Measurements from ENCODE around the gene PDLIM5.
"Not testable (repeated sequence)": the region's sequence is repeated elsewhere in the genome, so short reads cannot be mapped to it uniquely, and the experiment has no call there.

Gene PDLIM5

DNA sequence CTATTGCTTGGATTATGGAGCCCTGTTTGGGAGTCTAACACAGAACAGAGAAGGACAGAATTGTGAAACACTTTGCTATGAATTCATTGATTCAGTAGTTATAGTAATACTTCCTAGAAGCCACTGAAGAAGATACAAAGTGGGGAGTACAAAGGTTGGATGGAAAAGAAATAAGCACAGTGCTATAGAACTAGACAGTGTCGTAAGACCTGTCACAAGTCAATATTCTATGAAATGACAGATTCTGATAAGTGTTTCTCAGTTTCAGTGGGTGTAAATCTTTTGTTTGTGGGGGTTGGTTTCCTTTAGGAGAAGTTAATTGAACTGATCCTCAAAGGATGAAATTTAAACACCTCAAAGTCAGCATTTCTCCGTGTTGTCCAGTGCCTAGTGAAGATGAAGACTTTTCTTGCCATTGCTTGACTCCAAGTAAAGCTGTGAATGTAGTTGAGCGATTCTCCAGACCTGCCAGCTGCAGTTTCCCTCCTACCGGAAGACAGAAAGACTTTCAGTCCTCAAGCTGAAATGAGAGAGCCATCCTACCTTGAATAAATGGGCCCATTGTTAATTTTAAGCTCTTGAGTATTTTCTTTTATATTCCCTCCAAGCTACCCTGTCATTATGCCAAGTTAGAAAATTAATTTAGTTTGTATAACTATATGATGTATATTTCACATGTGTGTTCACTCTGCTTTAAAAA lies 7.9 kb downstream of the PDLIM5 start:
- peaks cover 2% of the 10 kb centered on the region; the same call in 1 of the 2 replicates for H3K4me1 ChIP-seq (ENCODE audit: control insufficient read depth, insufficient read depth, low read length)
- H3K9me3 ChIP-seq (ENCODE audit: control insufficient read depth, insufficient read depth, low read length): no peaks in the 10 kb centered on the region
- H3K27ac ChIP-seq (ENCODE audit: low read length): no peak overlapping the region
- H3K36me3 ChIP-seq (ENCODE audit: control insufficient read depth, insufficient read depth, low read length): no peaks in the 10 kb centered on the region
- DNase-seq (ENCODE audit: low read depth, low spot score): no peak
- H3K27me3 ChIP-seq (ENCODE audit: control insufficient read depth, insufficient read depth, low read length): no peaks in the 10 kb centered on the region
- WGBS (ENCODE audit: insufficient coverage, insufficient read length): no CpG with 5 or more reads among the region's 4 CpGs
- H3K4me3 ChIP-seq (ENCODE audit: low read length): no peak overlapping the region

DNA sequence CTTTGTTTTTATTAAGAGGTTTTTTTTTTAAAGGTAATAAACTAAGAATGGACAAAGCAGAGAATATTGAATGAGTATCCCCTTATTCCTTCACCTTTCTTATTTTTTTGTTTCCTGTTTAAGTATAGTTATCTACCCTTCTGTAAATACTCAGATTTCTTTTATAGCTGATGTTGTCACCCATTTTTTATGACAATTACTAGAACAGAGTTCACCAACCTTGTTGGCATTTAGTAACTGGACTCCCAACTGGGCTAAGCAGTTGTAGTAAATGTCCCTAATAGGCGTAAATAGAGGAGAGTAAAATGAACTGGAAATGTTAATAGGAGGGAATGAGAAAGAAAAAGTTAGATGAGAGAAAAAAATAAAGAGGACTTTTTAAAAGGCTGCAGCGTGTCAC lies 9.8 kb downstream of the PDLIM5 start:
- no peak overlapping the region for H3K4me3 ChIP-seq (ENCODE audit: low read length)

DNA sequence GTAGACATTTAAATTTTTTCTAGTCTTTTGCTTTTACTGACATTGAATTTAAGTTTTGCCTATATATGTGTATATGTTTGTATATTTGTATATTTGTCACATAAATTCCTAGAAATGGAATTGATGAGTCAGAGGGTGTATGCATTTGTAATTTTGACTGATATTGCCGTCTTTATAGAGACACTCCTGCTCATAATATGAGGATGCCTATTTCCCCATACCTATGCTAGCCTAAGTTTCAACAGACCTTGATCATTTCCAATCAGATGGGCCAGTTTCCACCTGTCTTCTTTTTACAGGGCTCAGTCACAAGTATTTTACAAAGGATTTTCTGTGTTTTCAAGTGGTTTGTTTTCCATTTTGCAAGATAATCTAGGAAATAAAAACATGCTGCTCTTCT lies 10.8 kb downstream of the PDLIM5 start:
- H3K36me3 ChIP-seq (ENCODE audit: control insufficient read depth, insufficient read depth, low read length): no peaks in the 10 kb centered on the region
- DNase-seq (ENCODE audit: low read depth, low spot score): no peak
- no peak overlapping the region for H3K4me3 ChIP-seq (ENCODE audit: low read length)
- WGBS (ENCODE audit: insufficient coverage, insufficient read length): no CpG with 5 or more reads among the region's 1 CpG
- no peak overlapping the region for H3K27ac ChIP-seq (ENCODE audit: low read length)
- peaks cover under 1% of the 10 kb centered on the region; the same call in 1 of the 2 replicates for H3K4me1 ChIP-seq (ENCODE audit: control insufficient read depth, insufficient read depth, low read length)
- no peaks in the 10 kb centered on the region for H3K9me3 ChIP-seq (ENCODE audit: control insufficient read depth, insufficient read depth, low read length)
- H3K27me3 ChIP-seq (ENCODE audit: control insufficient read depth, insufficient read depth, low read length): no peaks in the 10 kb centered on the region

More for the DNA sequence above, 9.8 kb downstream of the PDLIM5 start:
- Histone ChIP-seq H3K4me1 (ENCODE audit: control insufficient read depth, insufficient read depth, low read length) (peaks cover 2% of the 10 kb centered on the region; the same call in 1 of the 2 replicates), H3K36me3 (ENCODE audit: control insufficient read depth, insufficient read depth, low read length) (no peaks in the 10 kb centered on the region), H3K9me3 (ENCODE audit: control insufficient read depth, insufficient read depth, low read length) (no peaks in the 10 kb centered on the region), H3K27me3 (ENCODE audit: control insufficient read depth, insufficient read depth, low read length) (no peaks in the 10 kb centered on the region), H3K27ac (ENCODE audit: low read length) (no peak overlapping the region)
- no peak for DNase-seq (ENCODE audit: low read depth, low spot score)
- 100% methylated on average over 1 of the region's 2 CpGs for WGBS (ENCODE audit: insufficient coverage, insufficient read length)

DNA sequence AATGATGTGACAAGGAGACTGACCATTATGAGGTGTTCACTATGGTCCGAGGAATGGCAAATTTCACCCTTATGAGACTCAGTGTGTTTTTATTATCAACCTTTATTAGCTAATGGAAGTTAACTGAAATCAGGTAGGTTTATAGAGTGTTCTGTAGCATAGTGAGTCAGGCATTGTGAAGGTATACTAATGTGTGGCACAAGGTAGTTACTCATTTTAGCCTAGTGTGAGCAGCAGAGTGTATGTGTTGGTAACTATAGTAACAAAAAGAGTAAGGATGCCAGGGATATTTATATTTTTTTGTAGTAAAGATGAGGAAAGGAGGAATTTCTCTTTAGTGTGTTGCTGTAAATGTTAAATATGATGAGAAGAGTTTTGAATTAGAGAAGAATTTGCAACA lies 12.0 kb downstream of the PDLIM5 start:
- WGBS (ENCODE audit: insufficient coverage, insufficient read length): no CpG with 5 or more reads among the region's 1 CpG
- H3K9me3 ChIP-seq (ENCODE audit: control insufficient read depth, insufficient read depth, low read length): no peaks in the 10 kb centered on the region
- DNase-seq (ENCODE audit: low read depth, low spot score): no peak
- no peak overlapping the region for H3K27ac ChIP-seq (ENCODE audit: low read length)
- H3K36me3 ChIP-seq (ENCODE audit: control insufficient read depth, insufficient read depth, low read length): no peaks in the 10 kb centered on the region
- H3K27me3 ChIP-seq (ENCODE audit: control insufficient read depth, insufficient read depth, low read length): no peaks in the 10 kb centered on the region
- no peaks in the 10 kb centered on the region; the same call in 1 of the 2 replicates for H3K4me1 ChIP-seq (ENCODE audit: control insufficient read depth, insufficient read depth, low read length)
- H3K4me3 ChIP-seq (ENCODE audit: low read length): no peak overlapping the region

DNA sequence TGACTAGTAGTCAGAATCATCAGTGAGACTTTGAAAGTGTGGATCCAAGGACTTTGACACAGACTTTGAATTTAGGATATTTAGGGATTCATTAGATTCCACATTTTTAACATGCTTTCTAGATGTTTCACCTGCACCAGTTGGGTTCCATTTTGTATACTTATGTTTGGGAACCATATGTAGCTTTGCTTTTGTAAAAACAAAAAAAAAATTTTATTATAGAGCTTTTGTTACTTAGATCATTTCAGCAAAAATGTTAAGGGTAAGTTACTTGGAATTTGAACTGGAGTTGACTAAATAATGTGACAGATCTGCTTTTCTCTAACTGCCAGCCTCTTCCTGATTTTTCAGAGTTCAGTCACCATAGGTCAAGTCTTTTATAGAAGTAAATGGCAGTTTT lies 14.6 kb downstream of the PDLIM5 start:
- Histone ChIP-seq H3K27me3 (ENCODE audit: control insufficient read depth, insufficient read depth, low read length) (no peaks in the 10 kb centered on the region), H3K27ac (ENCODE audit: low read length) (no peak overlapping the region), H3K36me3 (ENCODE audit: control insufficient read depth, insufficient read depth, low read length) (no peaks in the 10 kb centered on the region), H3K4me1 (ENCODE audit: control insufficient read depth, insufficient read depth, low read length) (no peaks in the 10 kb centered on the region), H3K4me3 (ENCODE audit: low read length) (no peak overlapping the region), H3K9me3 (ENCODE audit: control insufficient read depth, insufficient read depth, low read length) (no peaks in the 10 kb centered on the region)
- DNase-seq (ENCODE audit: low read depth, low spot score): no peak

DNA sequence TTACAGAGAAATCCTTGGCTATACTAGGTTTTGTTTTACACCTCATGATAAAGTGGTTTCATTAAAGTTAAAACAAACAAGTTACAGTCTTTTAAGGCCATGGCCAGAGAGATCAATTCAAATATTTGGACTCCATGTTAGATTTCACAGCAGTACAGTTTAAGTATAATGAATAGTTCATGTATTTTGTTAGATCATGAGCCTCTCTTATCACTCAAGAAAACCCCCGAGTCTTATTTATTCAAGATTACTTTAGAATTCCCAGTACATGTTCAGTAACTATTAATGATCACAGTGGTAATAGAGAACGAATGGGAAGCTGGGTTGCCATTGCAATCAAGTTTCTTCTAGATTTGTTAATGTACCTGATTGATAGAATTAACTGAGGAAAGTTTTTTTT lies 15.2 kb downstream of the PDLIM5 start:
- DNase-seq (ENCODE audit: low read depth, low spot score): no peak
- Histone ChIP-seq H3K27ac (ENCODE audit: low read length) (no peak overlapping the region), H3K36me3 (ENCODE audit: control insufficient read depth, insufficient read depth, low read length) (no peaks in the 10 kb centered on the region), H3K27me3 (ENCODE audit: control insufficient read depth, insufficient read depth, low read length) (no peaks in the 10 kb centered on the region), H3K4me3 (ENCODE audit: low read length) (no peak overlapping the region), H3K4me1 (ENCODE audit: control insufficient read depth, insufficient read depth, low read length) (no peaks in the 10 kb centered on the region), H3K9me3 (ENCODE audit: control insufficient read depth, insufficient read depth, low read length) (no peaks in the 10 kb centered on the region)
- no CpG with 5 or more reads among the region's 2 CpGs for WGBS (ENCODE audit: insufficient coverage, insufficient read length)

DNA sequence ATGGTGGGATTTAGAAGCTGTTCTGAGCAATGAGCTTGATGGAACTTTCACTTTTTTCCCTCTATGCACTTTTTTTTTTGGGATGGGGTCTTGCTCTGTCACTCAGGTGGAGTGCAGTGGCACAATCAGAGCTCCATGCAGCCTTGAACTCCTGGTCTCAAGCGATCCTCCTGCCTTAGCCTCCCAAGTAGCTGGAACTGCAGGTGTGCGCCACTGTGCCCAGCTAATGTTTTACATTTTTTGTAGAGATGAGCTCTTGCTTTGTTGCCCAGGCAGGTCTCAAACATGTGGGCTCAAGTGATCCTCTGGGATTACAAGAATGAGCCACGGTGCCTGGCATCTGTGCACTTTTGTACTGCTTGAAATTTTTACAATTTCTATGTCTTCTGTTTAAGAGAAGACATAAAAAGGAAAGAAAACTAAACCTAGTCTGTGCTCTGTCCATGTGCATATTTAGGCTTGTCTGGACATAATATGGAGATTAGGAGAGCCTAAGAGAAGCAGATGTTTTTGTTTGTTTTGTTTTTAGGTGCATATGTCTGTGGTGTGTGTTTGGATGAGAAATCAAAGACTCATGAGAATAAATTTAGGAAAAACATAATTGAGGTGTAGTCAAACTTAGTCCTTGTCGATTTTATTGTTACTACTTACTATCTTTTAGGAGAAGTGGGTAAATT lies 16.5 kb downstream of the PDLIM5 start:
- Histone ChIP-seq H3K27ac (ENCODE audit: low read length) (no peak overlapping the region), H3K4me3 (ENCODE audit: low read length) (no peak overlapping the region), H3K4me1 (ENCODE audit: control insufficient read depth, insufficient read depth, low read length) (no peaks in the 10 kb centered on the region), H3K9me3 (ENCODE audit: control insufficient read depth, insufficient read depth, low read length) (no peaks in the 10 kb centered on the region), H3K36me3 (ENCODE audit: control insufficient read depth, insufficient read depth, low read length) (no peaks in the 10 kb centered on the region), H3K27me3 (ENCODE audit: control insufficient read depth, insufficient read depth, low read length) (no peaks in the 10 kb centered on the region)
- DNase-seq (ENCODE audit: low read depth, low spot score): no peak
- no CpG with 5 or more reads among the region's 4 CpGs for WGBS (ENCODE audit: insufficient coverage, insufficient read length)

DNA sequence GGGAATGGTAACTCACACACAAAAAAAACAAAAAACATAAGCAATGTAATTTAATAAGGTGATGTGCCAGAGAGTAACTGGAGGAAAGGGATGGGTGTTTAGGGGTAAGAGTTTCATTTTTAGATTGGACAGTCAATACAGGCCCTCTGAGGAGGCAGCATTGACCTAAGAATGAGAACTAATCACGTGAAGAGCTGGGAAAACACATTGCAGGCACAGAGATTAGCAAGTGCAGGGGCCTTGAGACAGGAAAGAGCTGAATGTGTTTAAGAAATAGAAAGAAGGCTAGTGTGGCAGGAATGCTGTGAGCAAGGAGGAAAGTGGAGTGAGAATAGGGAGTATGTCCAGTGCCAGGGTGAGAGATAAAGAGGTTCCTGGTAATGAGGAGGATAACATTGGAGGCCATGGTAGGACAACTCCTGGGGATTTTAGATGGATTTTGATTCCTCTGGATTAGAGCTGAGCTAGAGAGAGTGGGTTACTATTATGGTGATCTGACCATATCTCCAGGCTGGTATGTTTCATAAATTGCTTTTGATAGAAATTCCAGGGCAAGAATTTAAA lies 17.6 kb downstream of the PDLIM5 start:
- DNase-seq (ENCODE audit: low read depth, low spot score): no peak
- no peaks in the 10 kb centered on the region for H3K27me3 ChIP-seq (ENCODE audit: control insufficient read depth, insufficient read depth, low read length)
- H3K4me3 ChIP-seq (ENCODE audit: low read length): no peak overlapping the region
- WGBS (ENCODE audit: insufficient coverage, insufficient read length): no CpG with 5 or more reads among the region's 1 CpG
- H3K27ac ChIP-seq (ENCODE audit: low read length): no peak overlapping the region
- H3K36me3 ChIP-seq (ENCODE audit: control insufficient read depth, insufficient read depth, low read length): no peaks in the 10 kb centered on the region
- no peaks in the 10 kb centered on the region for H3K4me1 ChIP-seq (ENCODE audit: control insufficient read depth, insufficient read depth, low read length)
- H3K9me3 ChIP-seq (ENCODE audit: control insufficient read depth, insufficient read depth, low read length): no peaks in the 10 kb centered on the region

DNA sequence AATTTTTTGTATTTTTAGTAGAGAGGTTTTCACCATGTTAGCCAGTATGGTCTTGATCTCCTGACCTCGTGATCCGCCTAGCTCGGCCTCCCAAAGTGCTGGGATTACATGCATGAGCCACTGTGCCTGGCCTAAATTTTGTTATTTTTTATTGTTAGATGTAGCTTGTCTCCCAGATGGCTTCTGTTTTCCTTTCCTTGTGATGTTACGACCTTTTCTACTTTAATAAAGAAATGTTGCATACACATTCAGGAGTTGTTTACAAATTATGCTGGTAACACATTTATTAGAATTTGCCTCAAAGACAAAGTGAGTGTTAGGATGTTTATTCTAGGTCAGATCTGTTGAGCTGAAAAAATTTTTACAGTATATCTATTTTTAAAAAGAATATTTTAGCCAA lies 18.4 kb downstream of the PDLIM5 start:
- Histone ChIP-seq H3K27ac (ENCODE audit: low read length) (no peak overlapping the region), H3K27me3 (ENCODE audit: control insufficient read depth, insufficient read depth, low read length) (no peaks in the 10 kb centered on the region), H3K4me1 (ENCODE audit: control insufficient read depth, insufficient read depth, low read length) (no peaks in the 10 kb centered on the region), H3K9me3 (ENCODE audit: control insufficient read depth, insufficient read depth, low read length) (no peaks in the 10 kb centered on the region), H3K36me3 (ENCODE audit: control insufficient read depth, insufficient read depth, low read length) (no peaks in the 10 kb centered on the region), H3K4me3 (ENCODE audit: low read length) (no peak overlapping the region)
- WGBS (ENCODE audit: insufficient coverage, insufficient read length): no CpG with 5 or more reads among the region's 4 CpGs
- no peak for DNase-seq (ENCODE audit: low read depth, low spot score)

DNA sequence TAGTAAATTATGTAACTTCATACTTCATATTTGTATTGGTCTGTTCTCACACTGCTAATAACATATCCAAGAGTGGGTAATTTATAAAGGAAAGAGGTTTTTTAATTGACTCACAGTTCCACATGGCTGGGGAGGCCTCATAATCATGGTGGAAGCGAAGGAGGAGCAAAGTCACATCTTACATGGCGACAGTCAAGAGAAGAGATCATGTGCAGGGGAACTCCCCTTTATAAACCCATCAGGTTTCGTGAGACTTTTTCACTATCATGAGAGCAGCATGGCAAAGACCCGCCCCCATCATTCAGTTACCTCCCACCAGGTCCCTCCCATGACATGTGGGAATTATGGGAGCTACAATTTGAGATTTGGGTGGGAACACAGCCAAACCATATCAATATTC lies 19.0 kb downstream of the PDLIM5 start:
- WGBS (ENCODE audit: insufficient coverage, insufficient read length): no CpG with 5 or more reads among the region's 4 CpGs
- DNase-seq (ENCODE audit: low read depth, low spot score): not testable (repeated sequence)

More for the DNA sequence above, 19.0 kb downstream of the PDLIM5 start:
- H3K4me3 ChIP-seq (ENCODE audit: low read length); H3K27me3 ChIP-seq (ENCODE audit: control insufficient read depth, insufficient read depth, low read length); H3K27ac ChIP-seq (ENCODE audit: low read length); H3K9me3 ChIP-seq (ENCODE audit: control insufficient read depth, insufficient read depth, low read length); H3K4me1 ChIP-seq (ENCODE audit: control insufficient read depth, insufficient read depth, low read length); H3K36me3 ChIP-seq (ENCODE audit: control insufficient read depth, insufficient read depth, low read length): not testable (repeated sequence)
